ENCODE data around the gene NXNL1. TPM values are rescaled to one million over a fixed set of nuclear protein-coding genes. Genes with fewer than 3 reads are reported as not detected.

The NXNL1 gene
- total and polyA plus RNA-seq, 2 donors (not counting 3 experiments of a cell fraction or from before 2014, with no cell fraction given): not detected

GRCh38 chr19:17466487-17466850, 5.7 kb upstream of the NXNL1 start:
- Histone ChIP-seq H2AFZ (ENCODE audit: low read depth, low read length) (no peak overlapping the region), H3K27ac (ENCODE audit: insufficient read depth, low read depth, low read length) (no peak overlapping the region), H3K4me3 (replicated peaks in 1 of 3; ENCODE audit: insufficient read depth in 1 of 3, low read depth in 1 of 3, low read length in 3 of 3) (no peak overlapping the region), H3K4me1 (ENCODE audit: control insufficient read depth, extremely low read depth, insufficient read depth, low read length) (peaks cover 11% of the 10 kb centered on the region), H3K27me3 (ENCODE audit: control insufficient read depth in 2 of 2, insufficient read depth in 2 of 2, low read length in 2 of 2) (no peaks in the 10 kb centered on the region), H3K9ac (replicated peaks; ENCODE audit: extremely low read depth, insufficient read depth, low read length) (no peak overlapping the region), H3K36me3 (ENCODE audit: control insufficient read depth in 2 of 2, extremely low read depth in 1 of 2, insufficient read depth in 2 of 2, low read length in 2 of 2) (no peaks in the 10 kb centered on the region), H3K9me1 (replicated peaks; ENCODE audit: control insufficient read depth, extremely low read depth, insufficient read depth, low read length) (no peaks in the 10 kb centered on the region), H4K20me1 (replicated peaks; ENCODE audit: control insufficient read depth, extremely low read depth, insufficient read depth, low read length) (no peaks in the 10 kb centered on the region), H3K79me2 (ENCODE audit: control insufficient read depth, insufficient read depth, low read length) (no peaks in the 10 kb centered on the region), H3K9me3 (replicated peaks; ENCODE audit: control insufficient read depth, insufficient read depth, low read length) (no peaks in the 10 kb centered on the region), H3K4me2 (ENCODE audit: insufficient read depth, low read length) (no peak overlapping the region)
- no peak for DNase-seq (ENCODE audit: low read depth, low spot score)
- intact Hi-C loops (cut with micrococcal nuclease): loop anchor here (1.0 kb wide), 3 partner anchors 13 to 120 kb away; no protein-coding TSS in a partner anchor
- ChIA-PET CTCF (interaction anchor here (0.6 to 2.9 kb wide), 18 partner anchors 13 to 393 kb away, joined by 3 to 23 read pairs (median 5); partner anchors contain the start of genes BST2, CCDC194, MVB12A and PGLS), POLR2A (no interaction called here)
- no peak for TF ChIP-seq MAX (IDR thresholded peaks at IDR 0.05; ENCODE audit: insufficient read depth, insufficient read length)
- no peak for TF ChIP-seq GATA2 (IDR thresholded peaks at IDR 0.05; ENCODE audit: insufficient read depth, insufficient read length, low read depth, low read length)
- no peak for TF ChIP-seq CTCF (IDR thresholded peaks at IDR 0.05; ENCODE audit: extremely low read depth in 1 of 2, insufficient read depth in 1 of 2, low read depth in 1 of 2, low read length in 2 of 2)
- TF ChIP-seq EZH2 (IDR thresholded peaks at IDR 0.05; ENCODE audit: borderline replicate concordance, low read depth, low read length, severe bottlenecking): no peak
- no peak for TF ChIP-seq JUN (IDR thresholded peaks at IDR 0.05; ENCODE audit: borderline replicate concordance, insufficient read depth, insufficient read length, low read depth)
- no peak for TF ChIP-seq MYC (IDR thresholded peaks at IDR 0.05; ENCODE audit: low read depth, low read length)
- no peak for TF ChIP-seq FOS (IDR thresholded peaks at IDR 0.05; ENCODE audit: borderline replicate concordance, insufficient read depth, low read length)
- no peak for TF ChIP-seq POLR2AphosphoS5 (IDR thresholded peaks at IDR 0.05; ENCODE audit: insufficient read depth, low read depth, low read length)
- TF ChIP-seq POLR2A (IDR thresholded peaks at IDR 0.05; ENCODE audit: low read depth, low read length): no peak
- no TSS peak for BruUV-seq (replicated peaks)
- dilution Hi-C loops (cut with MboI; ENCODE audit: extremely low pct_ligation_motif_present, low sequenced_read_pairs): no loop called here
- FAIRE-seq: no peak
